Central memory CD8-positive, alpha-beta T cell (primary cell): ENCODE data around the gene RNF223.
A peak's percentile ranks its signal among the peaks of the same experiment; 100 is the strongest.

Experiments
- ATAC-seq: fragments of 150-1000 bp; cut with Tn5 transposase; replicated peaks from 2 replicates; pipeline ENCODE4 v1.10.0; 2022; ENCODE audit warnings: mild to moderate bottlenecking, moderate FRiP score, moderate number of reproducible peaks; ENCODE audit not compliant: poor library complexity, severe bottlenecking; ENCODE audit errors: extremely low read depth
- DNase-seq, 2 donors: peaks; one replicate each; pipeline ENCODE4 v3.0.0; 2021; ENCODE audit warnings: low spot score in 2 of 2
- H3K27ac Mint-ChIP-seq: one replicate; pipeline ENCODE4 v1.8.0; 2022; ENCODE audit warnings: low read depth, mild to moderate bottlenecking, moderate library complexity, mixed read lengths
- H3K27me3 Mint-ChIP-seq: one replicate; pipeline ENCODE4 v1.8.0; 2022; ENCODE audit warnings: mixed read lengths
- H3K36me3 Mint-ChIP-seq: one replicate; pipeline ENCODE4 v1.8.0; 2022; ENCODE audit warnings: mild to moderate bottlenecking, moderate library complexity, mixed read lengths; ENCODE audit not compliant: insufficient read depth
- H3K4me1 Mint-ChIP-seq: one replicate; pipeline ENCODE4 v1.8.0; 2022; ENCODE audit warnings: mixed read lengths
- H3K4me3 Mint-ChIP-seq: one replicate; pipeline ENCODE4 v1.8.0; 2022; ENCODE audit warnings: mild to moderate bottlenecking, moderate library complexity, mixed read lengths
- H3K9me3 Mint-ChIP-seq: one replicate; pipeline ENCODE4 v1.8.0; 2022; ENCODE audit warnings: mixed read lengths

RNF223 gene

DNA sequence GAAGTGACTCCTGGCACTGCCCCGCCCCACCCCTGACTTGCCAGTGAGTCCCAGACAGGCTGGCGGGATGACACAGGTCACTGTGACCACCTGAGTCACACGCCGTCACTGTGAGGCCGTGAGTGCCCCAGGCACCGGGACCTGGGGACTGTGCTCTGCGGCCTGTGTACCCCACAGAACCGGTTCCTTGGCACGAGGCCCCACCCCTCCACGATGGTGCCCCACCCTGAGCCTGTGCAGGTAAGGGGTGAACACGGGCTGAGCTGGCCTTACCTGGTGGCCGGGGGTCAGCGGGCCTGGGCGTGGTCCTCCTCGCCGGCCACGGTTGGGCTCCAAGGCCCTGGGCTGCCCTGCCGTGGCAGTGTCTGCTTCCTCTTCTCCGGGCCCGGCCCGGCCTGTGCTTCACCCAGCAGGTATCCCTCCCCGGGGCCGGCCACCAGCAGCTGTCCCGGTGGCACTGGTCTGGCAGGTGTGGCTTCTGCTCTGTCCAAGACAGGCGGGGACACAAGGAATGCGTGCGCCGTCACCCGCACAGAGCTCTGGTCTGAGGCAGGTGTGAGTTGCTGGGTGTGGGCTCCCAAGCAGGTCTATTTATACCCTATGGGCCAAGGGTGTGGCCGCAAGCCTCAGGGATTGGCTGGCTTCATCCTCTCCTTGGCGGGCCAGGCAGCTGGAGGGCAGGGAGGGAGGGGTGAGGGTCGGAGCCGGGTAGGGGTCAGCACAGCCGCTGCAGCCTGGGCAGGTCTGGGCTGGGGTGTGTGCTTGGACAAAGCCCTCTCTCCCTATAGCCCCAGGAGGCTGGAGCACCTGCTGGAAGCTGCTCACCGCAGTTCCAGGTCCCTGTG, at the start of gene RNF223:
Gene RNF223, minus strand, starts transcription at position 564 of the 845 bp plus-strand sequence. CDS start 1,740 bp downstream, outside the sequence.
- H3K36me3 Mint-ChIP-seq, result peaks cover 2% of the 10 kb centered on the region
- H3K4me3 Mint-ChIP-seq, result no peak within 1 kb of the TSS
- peaks cover 11% of the 10 kb centered on the region for H3K27me3 Mint-ChIP-seq
- no peak within 1 kb of the TSS for H3K27ac Mint-ChIP-seq
- peaks cover 4% of the 10 kb centered on the region for H3K4me1 Mint-ChIP-seq
- DNase-seq, result no peak
- no peaks in the 10 kb centered on the region for H3K9me3 Mint-ChIP-seq
- no peak for ATAC-seq

DNA sequence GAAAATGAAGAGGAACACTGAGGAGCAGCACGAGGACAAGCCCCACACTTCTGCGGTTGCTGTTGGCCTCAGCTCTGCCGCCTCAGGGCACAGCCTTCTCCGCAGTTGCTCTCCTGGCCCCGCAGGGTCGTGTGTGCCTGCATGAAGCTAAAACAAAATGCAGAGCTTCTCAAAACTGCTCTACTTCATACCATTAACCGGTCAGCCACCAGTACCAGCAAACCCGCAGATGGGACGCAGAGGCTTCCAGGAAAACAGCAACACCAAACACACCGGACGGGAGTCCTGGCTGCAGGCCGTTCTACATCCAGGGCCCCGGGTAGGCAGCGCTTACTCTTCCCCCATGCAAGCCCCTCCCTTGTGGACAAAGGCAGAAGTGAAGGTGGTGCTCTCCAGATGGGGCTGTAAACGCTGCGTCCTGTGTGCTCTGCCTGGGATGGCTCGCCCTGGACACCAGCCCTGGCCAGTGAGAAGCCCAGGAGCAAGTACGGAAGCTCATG, 48.9 kb upstream of the RNF223 start:
- peaks cover 10% of the 10 kb centered on the region for H3K27me3 Mint-ChIP-seq

DNA sequence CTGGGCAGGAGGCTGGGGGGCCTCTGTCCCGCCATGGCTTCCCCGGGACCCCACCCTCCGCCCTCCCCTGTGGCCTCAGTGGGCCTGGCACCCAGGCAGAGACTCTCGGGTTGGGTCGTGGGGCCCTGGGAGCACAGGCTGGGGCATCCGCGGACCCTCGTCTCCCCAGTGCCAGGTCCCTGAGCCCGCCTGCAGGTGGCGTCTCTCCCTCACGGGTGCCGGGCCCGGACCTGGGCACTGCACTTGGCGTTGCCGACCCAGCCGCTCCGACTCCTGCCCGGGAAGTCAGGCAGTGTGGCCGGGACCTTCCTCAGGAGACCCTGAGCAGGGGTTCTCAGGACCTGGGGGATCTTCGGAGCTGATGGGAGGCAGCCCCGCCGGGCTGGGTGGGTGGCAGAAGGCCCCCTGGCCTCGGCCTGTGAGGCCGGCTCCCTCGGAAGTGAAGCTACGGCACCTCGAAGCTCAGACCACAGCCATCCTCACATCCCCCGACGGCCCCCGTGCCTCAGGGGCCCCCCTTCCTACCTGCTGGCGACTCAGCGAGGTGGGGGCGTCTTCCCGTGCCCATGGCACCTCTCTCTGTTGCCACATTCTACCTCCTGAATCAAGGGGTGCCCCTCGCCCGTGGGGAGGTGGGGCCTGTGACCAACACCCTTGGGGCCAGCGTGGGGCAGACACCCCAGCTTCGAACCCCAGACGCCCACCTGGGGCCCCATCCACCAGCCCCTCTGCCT, 48.1 kb upstream of the RNF223 start:
- peak overlapping the region; percentile 27 for H3K4me3 Mint-ChIP-seq
- ATAC-seq (peak; percentile 91), DNase-seq (peak; percentile 67 to 77)
- H3K36me3 Mint-ChIP-seq, result peaks cover 6% of the 10 kb centered on the region
- peak overlapping the region; percentile 49 for H3K27ac Mint-ChIP-seq
- H3K27me3 Mint-ChIP-seq, result peaks cover 10% of the 10 kb centered on the region
- no peaks in the 10 kb centered on the region for H3K4me1 Mint-ChIP-seq
- no peaks in the 10 kb centered on the region for H3K9me3 Mint-ChIP-seq

More for the DNA sequence above, 48.9 kb upstream of the RNF223 start:
- Mint-ChIP-seq H3K4me3 (peak overlapping the region; percentile 51), H3K9me3 (no peaks in the 10 kb centered on the region), H3K4me1 (no peaks in the 10 kb centered on the region), H3K27ac (no peak overlapping the region), H3K36me3 (peaks cover 6% of the 10 kb centered on the region)
- DNase-seq (no peak), ATAC-seq (no peak)

GRCh38 chr1:1121611-1122077, 47.5 kb upstream of the RNF223 start:
- no peak for DNase-seq
- Mint-ChIP-seq H3K4me3 (no peak overlapping the region), H3K4me1 (no peaks in the 10 kb centered on the region), H3K27me3 (peaks cover 10% of the 10 kb centered on the region), H3K36me3 (peaks cover 6% of the 10 kb centered on the region), H3K9me3 (no peaks in the 10 kb centered on the region), H3K27ac (no peak overlapping the region)
- ATAC-seq, result no peak

DNA sequence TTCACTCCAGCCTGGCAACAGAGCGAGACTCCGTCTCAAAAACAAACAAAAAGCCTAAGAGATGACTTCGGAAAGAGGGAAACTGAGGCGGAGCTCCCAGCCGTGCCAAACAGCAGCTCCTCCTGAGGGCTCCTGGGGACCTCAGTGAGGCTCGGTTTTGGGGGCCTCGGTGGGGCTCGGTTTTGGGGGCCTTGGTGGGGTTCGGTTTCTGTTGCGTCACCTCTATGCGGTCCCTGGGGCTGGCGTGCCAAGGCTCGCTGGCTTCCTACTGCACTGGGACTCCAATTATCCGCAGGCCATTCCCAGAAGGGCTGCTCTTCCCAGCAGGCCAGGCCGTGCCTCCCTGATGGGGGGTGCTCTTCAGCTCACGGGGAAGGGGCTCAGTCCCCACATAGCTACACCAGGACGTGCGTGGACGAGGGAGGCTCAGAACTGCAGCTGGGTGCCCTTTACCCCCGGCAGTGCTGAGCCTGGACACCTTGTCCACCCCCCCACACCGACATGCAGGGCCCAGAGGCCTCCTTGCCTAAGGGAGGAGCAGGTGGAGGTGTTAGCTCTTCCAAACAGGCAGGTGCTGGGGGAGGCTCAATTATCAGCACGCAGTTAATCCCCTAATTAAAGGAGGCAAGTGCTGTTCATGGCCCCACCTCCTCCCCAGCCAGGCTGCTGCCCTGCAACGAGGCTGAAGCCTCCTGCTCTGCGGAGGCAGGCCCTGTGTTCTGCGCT, 46.9 kb upstream of the RNF223 start:
- DNase-seq, result no peak
- no peak for ATAC-seq
- Mint-ChIP-seq H3K9me3 (no peaks in the 10 kb centered on the region), H3K4me3 (no peak overlapping the region), H3K27me3 (peaks cover 10% of the 10 kb centered on the region), H3K4me1 (peaks cover 4% of the 10 kb centered on the region), H3K36me3 (peaks cover 6% of the 10 kb centered on the region), H3K27ac (peak overlapping the region; percentile 65)

GRCh38 chr1:1120096-1120495, 46.0 kb upstream of the RNF223 start:
- H3K36me3 Mint-ChIP-seq, result peaks cover 6% of the 10 kb centered on the region
- H3K4me1 Mint-ChIP-seq, result peaks cover 6% of the 10 kb centered on the region
- DNase-seq (no peak), ATAC-seq (no peak)
- H3K27me3 Mint-ChIP-seq, result peaks cover 10% of the 10 kb centered on the region
- no peak overlapping the region for H3K27ac Mint-ChIP-seq
- H3K9me3 Mint-ChIP-seq, result no peaks in the 10 kb centered on the region
- no peak overlapping the region for H3K4me3 Mint-ChIP-seq

GRCh38 chr1:1119272-1119890, 45.3 kb upstream of the RNF223 start:
- DNase-seq, result no peak
- Mint-ChIP-seq H3K4me1 (peaks cover 6% of the 10 kb centered on the region), H3K27me3 (peaks cover 10% of the 10 kb centered on the region), H3K36me3 (peaks cover 8% of the 10 kb centered on the region), H3K27ac (no peak overlapping the region), H3K9me3 (no peaks in the 10 kb centered on the region), H3K4me3 (no peak overlapping the region)
- ATAC-seq, result no peak

DNA sequence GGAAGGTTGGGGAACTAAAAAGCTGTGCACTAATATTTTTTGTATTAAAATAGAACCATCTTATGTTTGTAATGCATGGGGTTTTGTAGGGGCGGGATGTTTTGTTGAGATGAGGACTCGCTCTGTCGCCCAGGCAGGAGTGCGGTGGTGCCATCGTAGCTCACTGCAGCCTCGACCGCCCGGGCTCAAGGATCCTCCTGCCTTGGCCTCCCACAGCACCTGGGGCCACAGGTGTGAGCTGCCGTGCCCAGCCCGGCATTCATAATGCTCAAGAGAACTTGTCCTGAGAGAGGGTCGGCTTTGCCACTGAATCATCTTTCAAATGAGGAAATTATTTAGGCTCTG, 44.7 kb upstream of the RNF223 start:
- DNase-seq (no peak), ATAC-seq (no peak)
- Mint-ChIP-seq H3K4me1 (peaks cover 6% of the 10 kb centered on the region), H3K9me3 (no peaks in the 10 kb centered on the region), H3K4me3 (no peak overlapping the region), H3K27ac (no peak overlapping the region), H3K36me3 (peaks cover 6% of the 10 kb centered on the region), H3K27me3 (peaks cover 10% of the 10 kb centered on the region)

DNA sequence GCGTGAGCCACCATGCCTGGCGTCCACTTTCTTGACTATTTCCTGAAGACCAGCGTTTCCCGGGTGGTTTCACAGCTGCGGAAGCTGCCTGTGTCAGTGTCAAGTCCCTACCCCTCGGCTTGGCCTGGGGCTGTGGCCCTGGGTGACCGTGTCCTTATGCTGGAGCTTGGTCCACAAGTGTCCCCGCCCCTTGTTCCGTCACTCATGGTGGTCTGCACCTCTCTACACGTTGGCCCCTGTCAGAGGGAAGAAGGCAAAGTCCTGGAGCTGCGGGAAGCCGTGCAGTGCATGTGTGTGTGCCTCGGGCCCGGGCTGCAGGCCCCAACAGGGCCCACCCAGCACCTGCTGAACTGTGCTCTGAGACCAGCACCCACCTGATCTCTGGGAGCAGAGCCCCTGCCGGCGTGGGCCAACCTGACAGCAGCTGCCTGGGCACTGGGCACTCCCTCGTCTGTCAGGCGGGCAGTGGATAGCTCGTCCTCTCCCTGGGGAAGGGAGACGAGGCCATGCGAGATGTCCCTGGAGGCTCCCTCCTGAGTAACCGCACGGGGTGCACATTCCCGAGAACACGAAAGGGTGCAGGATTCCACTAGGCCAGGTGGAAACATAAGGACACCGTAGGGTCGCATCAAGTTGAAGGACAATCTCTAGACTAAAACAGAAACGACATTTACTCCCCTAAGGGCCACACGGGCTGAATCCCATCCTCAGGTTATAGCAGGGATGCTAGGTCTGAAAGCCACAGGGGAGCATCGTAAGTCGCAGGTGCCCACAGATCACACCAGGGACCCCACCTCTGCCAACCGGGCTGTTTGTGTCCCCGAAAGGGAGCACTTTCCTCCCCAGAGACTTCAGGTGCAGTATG, 44.1 kb upstream of the RNF223 start:
- ATAC-seq, result no peak
- no peaks in the 10 kb centered on the region for H3K9me3 Mint-ChIP-seq
- no peak for DNase-seq
- no peak overlapping the region for H3K27ac Mint-ChIP-seq
- H3K4me3 Mint-ChIP-seq, result peak overlapping the region; percentile 86
- H3K4me1 Mint-ChIP-seq, result peaks cover 6% of the 10 kb centered on the region
- peaks cover 6% of the 10 kb centered on the region for H3K36me3 Mint-ChIP-seq
- H3K27me3 Mint-ChIP-seq, result peaks cover 10% of the 10 kb centered on the region

GRCh38 chr1:1117469-1117831, 43.3 kb upstream of the RNF223 start:
- ATAC-seq, result no peak
- Mint-ChIP-seq H3K27ac (no peak overlapping the region), H3K27me3 (peaks cover 10% of the 10 kb centered on the region)

GRCh38 chr1:1116701-1117468, 42.8 kb upstream of the RNF223 start:
- peak overlapping the region; percentile 86 for H3K4me3 Mint-ChIP-seq
- ATAC-seq, result peak; percentile 19
- no peak overlapping the region for H3K27ac Mint-ChIP-seq
- peaks cover 6% of the 10 kb centered on the region for H3K4me1 Mint-ChIP-seq
- H3K27me3 Mint-ChIP-seq, result peaks cover 10% of the 10 kb centered on the region
- DNase-seq, result no peak
- peaks cover 10% of the 10 kb centered on the region for H3K36me3 Mint-ChIP-seq
- H3K9me3 Mint-ChIP-seq, result no peaks in the 10 kb centered on the region

More at GRCh38 chr1:1117469-1117831, 43.3 kb upstream of the RNF223 start:
- H3K4me3 Mint-ChIP-seq, result peak overlapping the region; percentile 86
- H3K9me3 Mint-ChIP-seq, result no peaks in the 10 kb centered on the region
- peaks cover 10% of the 10 kb centered on the region for H3K36me3 Mint-ChIP-seq
- DNase-seq, result no peak
- H3K4me1 Mint-ChIP-seq, result peaks cover 6% of the 10 kb centered on the region
